ENCODE results near the gene TENM4. TPM values are rescaled to one million over a fixed set of nuclear protein-coding genes. Genes with fewer than 3 reads are reported as not detected.

Gene TENM4
- polyA plus RNA-seq, 1 of the 3 experiments (the other 2 are of a cell fraction): 16.7 TPM

- no peaks in the 10 kb centered on the region for H3K36me3 ChIP-seq (replicated peaks in 1 of 2; ENCODE audit: control insufficient read depth in 1 of 2, insufficient read depth in 2 of 2, low read length in 1 of 2)
- no peak overlapping the region for H3K4me3 ChIP-seq (ENCODE audit: low read depth in 2 of 2, low read length in 1 of 2)
- no peaks in the 10 kb centered on the region for H3K9me3 ChIP-seq
- WGBS (ENCODE audit: low lambda C conversion rate): 70% methylated on average over 7 of the region's 7 CpGs
- TF ChIP-seq YY1 (IDR thresholded peaks at IDR 0.05; ENCODE audit: low read depth) (no peak), FOXM1 (IDR thresholded peaks at IDR 0.05; ENCODE audit: low read depth) (no peak), PBX3 (IDR thresholded peaks at IDR 0.05) (no peak), USF2 (IDR thresholded peaks at IDR 0.05; ENCODE audit: borderline replicate concordance, low read depth, low read length) (no peak), EP300 (IDR thresholded peaks at IDR 0.05; ENCODE audit: borderline replicate concordance in 1 of 2, low read depth in 1 of 2, low read length in 1 of 2) (no peak), RAD21 (IDR thresholded peaks at IDR 0.05; ENCODE audit: low read length) (no peak), GATA2 (CRISPR knock-in tag; IDR thresholded peaks at IDR 0.05) (no peak), GABPA (IDR thresholded peaks at IDR 0.05; ENCODE audit: low read depth) (no peak), SIN3A (IDR thresholded peaks at IDR 0.05; ENCODE audit: borderline replicate concordance, low read depth, low read length) (no peak), CTCF (IDR thresholded peaks at IDR 0.05) (no peak)
- H3K9me2 ChIP-seq: no peaks in the 10 kb centered on the region
- H3K79me2 ChIP-seq (ENCODE audit: insufficient read depth): no peaks in the 10 kb centered on the region
- H3K27me3 ChIP-seq (ENCODE audit: insufficient read depth): no peaks in the 10 kb centered on the region
- H3K4me1 ChIP-seq (ENCODE audit: control insufficient read depth in 1 of 2, insufficient read depth in 2 of 2, low read depth in 1 of 2, low read length in 1 of 2): peaks cover 0 to 8% of the 10 kb centered on the region in 2 experiments; a peak in 1 of 4 replicates
- H2AFZ ChIP-seq (ENCODE audit: low read depth): no peak overlapping the region
- H3K4me2 ChIP-seq: no peak overlapping the region
- POLR2A ChIA-PET: no interaction called here
- H3F3A ChIP-seq (replicated peaks; ENCODE audit: insufficient read depth): no peaks in the 10 kb centered on the region
- CTCF ChIA-PET: no interaction called here
- H3K9ac ChIP-seq: no peak overlapping the region
- H3K27ac ChIP-seq (ENCODE audit: low read depth in 2 of 2, low read length in 1 of 2): no peak overlapping the region
- no peak for DNase-seq
- no peaks in the 10 kb centered on the region for H4K20me1 ChIP-seq (ENCODE audit: insufficient read depth)
These were observed 177.8 kb downstream of the TENM4 start for GRCh38 chr11:79263001-79263400.

- H2AFZ ChIP-seq (ENCODE audit: low read depth): no peak overlapping the region
- CTCF ChIA-PET: no interaction called here
- no peak overlapping the region for H3K4me2 ChIP-seq
- H3K9ac ChIP-seq: no peak overlapping the region
- no peak for DNase-seq
- H3K4me3 ChIP-seq (ENCODE audit: low read depth in 2 of 2, low read length in 1 of 2): no peak overlapping the region
- POLR2A ChIA-PET: no interaction called here
- no peaks in the 10 kb centered on the region for H3K79me2 ChIP-seq (ENCODE audit: insufficient read depth)
- whole genome bisulfite sequencing (ENCODE audit: low lambda C conversion rate): 63% methylated on average over 4 of the region's 4 CpGs
- H3K9me2 ChIP-seq: no peaks in the 10 kb centered on the region
- no peaks in the 10 kb centered on the region for H3K27me3 ChIP-seq (ENCODE audit: insufficient read depth)
- no peaks in the 10 kb centered on the region for H3K9me3 ChIP-seq
- no peak overlapping the region for H3K27ac ChIP-seq (ENCODE audit: low read depth in 2 of 2, low read length in 1 of 2)
- H3K36me3 ChIP-seq (replicated peaks in 1 of 2; ENCODE audit: control insufficient read depth in 1 of 2, insufficient read depth in 2 of 2, low read length in 1 of 2): no peaks in the 10 kb centered on the region
- no peaks in the 10 kb centered on the region for H4K20me1 ChIP-seq (ENCODE audit: insufficient read depth)
- H3F3A ChIP-seq (replicated peaks; ENCODE audit: insufficient read depth): no peaks in the 10 kb centered on the region
- peaks cover 0 to 8% of the 10 kb centered on the region in 2 experiments; a peak in 1 of 4 replicates for H3K4me1 ChIP-seq (ENCODE audit: control insufficient read depth in 1 of 2, insufficient read depth in 2 of 2, low read depth in 1 of 2, low read length in 1 of 2)
- TF ChIP-seq SMC3 (IDR thresholded peaks at IDR 0.05; ENCODE audit: low read depth, low read length) (no peak), TEAD4 (IDR thresholded peaks at IDR 0.05; ENCODE audit: borderline replicate concordance, insufficient read depth) (no peak), CTCF (IDR thresholded peaks at IDR 0.05) (no peak), TCF12 (IDR thresholded peaks at IDR 0.05) (no peak), CHD2 (IDR thresholded peaks at IDR 0.05; ENCODE audit: low read length, partially characterized antibody) (no peak), MEF2A (IDR thresholded peaks at IDR 0.05; ENCODE audit: borderline replicate concordance, low read depth) (no peak), NFIC (IDR thresholded peaks at IDR 0.05; ENCODE audit: borderline replicate concordance) (no peak), POLR2AphosphoS5 (IDR thresholded peaks at IDR 0.05; ENCODE audit: low read depth, low read length) (no peak), ELF1 (IDR thresholded peaks at IDR 0.05) (no peak), GATA2 (CRISPR knock-in tag; IDR thresholded peaks at IDR 0.05) (no peak), REST (IDR thresholded peaks at IDR 0.05; ENCODE audit: low read depth, low read length) (no peak), MAX (IDR thresholded peaks at IDR 0.05; ENCODE audit: low read depth) (no peak)
These were observed 178.6 kb downstream of the TENM4 start for GRCh38 chr11:79262221-79262620.

All from SK-N-SH (cell line).